GM12878 (cell line): ENCODE measurements around the gene ARL4D. TPM values are rescaled to one million over a fixed set of nuclear protein-coding genes. Genes with fewer than 3 reads are reported as not detected.

Experiments used
- ATAC-seq: fragments of 200-7000 bp; cut with Tn5 transposase; 3 replicates; pipeline ENCODE4 v1.9.1; 2020; ENCODE audit warnings: mild to moderate bottlenecking, moderate library complexity
- BruUV-seq: library from RNA; stranded (reverse); fragments of 400-500 nt; replicated peaks from 2 replicates; lab custom pipeline; 2021; lab: Mats Ljungman, UMichigan
- CTCF ChIA-PET: fragments of 300-600 bp; sonication (Branson Sonifier 250); formaldehyde crosslinking; extraction: SDS; loops from one replicate; lab custom pipeline; 2021; ENCODE audit warnings: inconsistent platforms; lab: Yijun Ruan, JAX
- POLR2A ChIA-PET: fragments of 350-600 bp; formaldehyde crosslinking; extraction: SDS; loops from one replicate; lab custom pipeline; 2021; ENCODE audit warnings: inconsistent platforms; lab: Charles Lee
- RAD21 ChIA-PET: fragments of 300-600 bp; sonication (Branson Sonifier 250); formaldehyde crosslinking; loops from one replicate; lab custom pipeline; 2023; ENCODE audit warnings: antibody characterized with exemption; ENCODE audit not compliant: unreplicated experiment; lab: Charles Lee
- SMC1A ChIA-PET: fragments of 300-600 bp; sonication (Branson Sonifier 250); formaldehyde crosslinking; loops from one replicate; lab custom pipeline; 2023; ENCODE audit not compliant: unreplicated experiment, uncharacterized antibody; lab: Charles Lee
- DNase-seq: peaks from one replicate; pipeline ENCODE4 v3.0.0-alpha.2; 2011; ENCODE audit warnings: low read depth, low spot score
- FAIRE-seq: peaks from 3 replicates; lab custom pipeline; 2011; peaks lifted over from hg19 to GRCh38; lab: Jason Lieb, UNC
- H2AFZ ChIP-seq: 2 replicates; pipeline ENCODE4 v1.6.0; 2011; ENCODE audit warnings: low read depth, low read length, control low read depth; ENCODE audit not compliant: control insufficient read depth
- H3K27ac ChIP-seq: 2 replicates; pipeline ENCODE4 v1.5.1; 2011; ENCODE audit warnings: control low read depth; ENCODE audit not compliant: control insufficient read depth, insufficient read depth
- H3K27me3 ChIP-seq, 2 experiments: replicated peaks in 1 of 2; 2 replicates each; pipeline versions ENCODE4 v1.6.0 to v1.6.1; 2011; ENCODE audit warnings: low read length in 1 of 2; ENCODE audit not compliant: control insufficient read depth in 2 of 2, insufficient read depth in 2 of 2
- H3K36me3 ChIP-seq, 2 experiments: 2 replicates each; pipeline ENCODE4 v1.5.1; 2011; ENCODE audit warnings: low read length in 1 of 2; ENCODE audit not compliant: control insufficient read depth in 2 of 2, insufficient read depth in 2 of 2
- H3K4me1 ChIP-seq: 2 replicates; pipeline ENCODE4 v1.6.1; 2011; ENCODE audit warnings: mild to moderate bottlenecking, low read length, moderate library complexity, mixed read lengths; ENCODE audit not compliant: control insufficient read depth, insufficient read depth
- H3K4me2 ChIP-seq: 2 replicates; pipeline ENCODE4 v1.6.0; 2011; ENCODE audit warnings: control low read depth; ENCODE audit not compliant: control insufficient read depth, insufficient read depth
- H3K4me3 ChIP-seq: fragments of 200-600 bp; sonication (generic); 2 replicates; pipeline ENCODE4 v1.5.1; 2016
- H3K79me2 ChIP-seq: 2 replicates; pipeline ENCODE4 v1.6.0; 2011; ENCODE audit warnings: low read length; ENCODE audit not compliant: control insufficient read depth, insufficient read depth
- H3K9ac ChIP-seq: 2 replicates; pipeline ENCODE4 v1.8.0; 2011; ENCODE audit warnings: low read length, control low read depth, mixed read lengths; ENCODE audit not compliant: control insufficient read depth, insufficient read depth
- H3K9me3 ChIP-seq: replicated peaks from 3 replicates; pipeline ENCODE4 v1.5.1; 2011; ENCODE audit warnings: mild to moderate bottlenecking, low read length; ENCODE audit not compliant: control insufficient read depth, insufficient read depth
- H4K20me1 ChIP-seq: 2 replicates; pipeline ENCODE4 v1.6.0; 2011; ENCODE audit not compliant: control insufficient read depth, insufficient read depth
- ASH2L ChIP-seq: fragments of 300-600, 200-600 bp; sonication (generic); IDR thresholded peaks from 2 replicates; pipeline ENCODE4 v1.6.1; 2017; ENCODE audit warnings: low read depth, mild to moderate bottlenecking, borderline replicate concordance
- BCL11A ChIP-seq: IDR thresholded peaks from 2 replicates; pipeline ENCODE4 v1.6.1; 2011; ENCODE audit warnings: low read depth, low read length
- CUX1 ChIP-seq: IDR thresholded peaks from 2 replicates; pipeline ENCODE4 v1.6.1; 2012; ENCODE audit warnings: improper control_type of control experiment, low read depth, low read length; ENCODE audit not compliant: insufficient replicate concordance
- GATAD2B ChIP-seq: fragments of 450-650 bp; conservative IDR thresholded peaks from 2 replicates; pipeline ENCODE4 v1.6.1; 2017; ENCODE audit warnings: low read depth, mild to moderate bottlenecking, moderate library complexity
- HCFC1 ChIP-seq: fragments of 150-350 bp; IDR thresholded peaks from 2 replicates; pipeline ENCODE4 v1.6.1; 2014; ENCODE audit warnings: low read length
- HDAC6 ChIP-seq: fragments of 200-600 bp; sonication (generic); IDR thresholded peaks from one replicate; pipeline ENCODE4 v1.8.0; 2017; ENCODE audit warnings: antibody characterized with exemption; ENCODE audit not compliant: unreplicated experiment
- IKZF2 ChIP-seq, 2 experiments: fragments of 450-650 bp; IDR thresholded peaks; 2 replicates each; pipeline ENCODE4 v1.6.1; 2017; ENCODE audit warnings: mild to moderate bottlenecking in 2 of 2, moderate library complexity in 2 of 2
- MTA2 ChIP-seq: fragments of 450-650 bp; IDR thresholded peaks from 2 replicates; pipeline ENCODE4 v1.6.1; 2016; ENCODE audit warnings: low read depth, mild to moderate bottlenecking, moderate library complexity
- MXI1 ChIP-seq: fragments of 150-350 bp; IDR thresholded peaks from 2 replicates; pipeline ENCODE4 v1.6.1; 2011; ENCODE audit warnings: low read depth, mild to moderate bottlenecking, inconsistent platforms, low read length, improper control_type of control experiment
- PAX8 ChIP-seq: fragments of 450-650 bp; IDR thresholded peaks from 2 replicates; pipeline ENCODE4 v1.6.1; 2017; ENCODE audit warnings: mild to moderate bottlenecking, moderate library complexity
- SREBF1 ChIP-seq: IDR thresholded peaks from 2 replicates; pipeline ENCODE4 v1.6.1; 2012; ENCODE audit warnings: mild to moderate bottlenecking, low read length
- ZNF384 ChIP-seq: IDR thresholded peaks from 2 replicates; pipeline ENCODE4 v1.6.1; 2012; ENCODE audit warnings: low read depth, mild to moderate bottlenecking, low read length, improper control_type of control experiment, borderline replicate concordance
- ZSCAN29 ChIP-seq: fragments of 450-650 bp; IDR thresholded peaks from 2 replicates; pipeline ENCODE4 v1.6.1; 2017; ENCODE audit warnings: mild to moderate bottlenecking, moderate library complexity
- WGBS: methylation state at CpG from one replicate; pipeline ENCODE4 v1.1.6; 2016; ENCODE audit warnings: low lambda C conversion rate; ENCODE audit not compliant: insufficient replicate concordance, insufficient coverage; ENCODE audit errors: missing lambda C conversion rate; 5-methylcytosine and 5-hydroxymethylcytosine counted together
- in situ Hi-C: fragments of 300-500 bp; cut with MboI; formaldehyde crosslinking; loops from 9 replicates; pipeline ENCODE4 v1.14.3; 2018; ENCODE audit warnings: mixed read lengths
- intact Hi-C: fragments of 100-400 bp; cut with micrococcal nuclease; formaldehyde crosslinking; loops from one replicate; pipeline ENCODE4 v1.14.2; 2022; ENCODE audit not compliant: unreplicated experiment
- polyA plus RNA-seq, 11 experiments: library from polyadenylated mRNA; depleted of rRNA in 4 of 11; unstranded in 6 of 11; stranded (reverse) in 5 of 11; fragments of >200 nt; fragmentation: Nextera tagmentation in 4 of 11; fragmentation: Illumina TruSeq in 1 of 11; extraction: Ambion mirVana in 4 of 11; extraction: Trizol in 1 of 11; gene quantifications; 1 replicate in 1 of 11; 2 replicates in 10 of 11; pipeline versions ENCODE4 v1.2.1 to v1.2.3, GENCODE V29; 2011 to 2016; ENCODE audit warnings: inconsistent platforms in 2 of 11, missing spikeins in 2 of 11, low read depth in 1 of 11
- total RNA-seq, 4 experiments: library from RNA; depleted of rRNA in 3 of 4; stranded (reverse); fragments of >200 nt in 3 of 4; fragmentation: Illumina TruSeq in 1 of 4; extraction: Trizol in 1 of 4; gene quantifications; 2 replicates each; pipeline versions ENCODE4 v1.2.1 to v1.2.3, GENCODE V29; 2013 to 2021
- TF ChIP-seq, protein P1 (sequence below): fragments of 450-650 bp; IDR thresholded peaks from 2 replicates; pipeline ENCODE4 v1.6.1; 2014; ENCODE audit warnings: mild to moderate bottlenecking

Gene ARL4D
- total and polyA plus RNA-seq, 10 of the 15 experiments (the other 5 are each of a cell fraction or from before 2014, with no cell fraction given) = 0.10 to 1.5 (median 0.75) TPM

- intact Hi-C loops (no loop called here), in situ Hi-C loops (no loop called here)
- Histone ChIP-seq H3K4me2 (no peak overlapping the region), H3K79me2 (no peaks in the 10 kb centered on the region), H3K27me3 (no peaks in the 10 kb centered on the region)
- FAIRE-seq = no peak
- TF ChIP-seq HCFC1 (no peak), ZSCAN29 (no peak), MXI1 (no peak), SREBF1 (no peak), IKZF2 (IDR thresholded peaks at IDR 0.05) (no peak), CUX1 (no peak), ZNF384 (no peak), HDAC6 (no peak), MTA2 (no peak), ASH2L (no peak), PAX8 (no peak), BCL11A (no peak), GATAD2B (no peak)
- TF ChIP-seq, protein P1, sequence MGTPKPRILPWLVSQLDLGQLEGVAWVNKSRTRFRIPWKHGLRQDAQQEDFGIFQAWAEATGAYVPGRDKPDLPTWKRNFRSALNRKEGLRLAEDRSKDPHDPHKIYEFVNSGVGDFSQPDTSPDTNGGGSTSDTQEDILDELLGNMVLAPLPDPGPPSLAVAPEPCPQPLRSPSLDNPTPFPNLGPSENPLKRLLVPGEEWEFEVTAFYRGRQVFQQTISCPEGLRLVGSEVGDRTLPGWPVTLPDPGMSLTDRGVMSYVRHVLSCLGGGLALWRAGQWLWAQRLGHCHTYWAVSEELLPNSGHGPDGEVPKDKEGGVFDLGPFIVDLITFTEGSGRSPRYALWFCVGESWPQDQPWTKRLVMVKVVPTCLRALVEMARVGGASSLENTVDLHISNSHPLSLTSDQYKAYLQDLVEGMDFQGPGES = no peak
- TF ChIP-seq, all 136 proteins: peak for 0
- Histone ChIP-seq H4K20me1 (no peaks in the 10 kb centered on the region), H3K4me1 (no peaks in the 10 kb centered on the region), H3K9me3 (no peaks in the 10 kb centered on the region), H2AFZ (no peak overlapping the region), H3K36me3 (no peaks in the 10 kb centered on the region), H3K27ac (no peak overlapping the region), H3K4me3 (no peak overlapping the region), H3K9ac (no peak overlapping the region)
- no peak for DNase-seq
- ATAC-seq = no peak
- 70% methylated on average over 2 of the region's 2 CpGs for WGBS
- ChIA-PET SMC1A (no interaction called here), POLR2A (no interaction called here), CTCF (no interaction called here), RAD21 (no interaction called here)
- BruUV-seq = no TSS peak
Observed at GRCh38 chr17:43442711-43443110, 43.9 kb downstream of the ARL4D start.
